H1 (cell line): ENCODE results near the gene GABRA6. TPM values are rescaled to one million over a fixed set of nuclear protein-coding genes. Genes with fewer than 3 reads are reported as not detected.

ENCODE experiments used
- CTCF ChIA-PET: fragments of 300-600 bp; sonication (Branson Sonifier 250); formaldehyde crosslinking; loops from one replicate; lab custom pipeline; 2021; ENCODE audit not compliant: partially characterized antibody; lab: Charles Lee
- POLR2A ChIA-PET: fragments of 300-600 bp; sonication (Branson Sonifier 250); formaldehyde crosslinking; loops from one replicate; lab custom pipeline; 2021; ENCODE audit warnings: inconsistent platforms; ENCODE audit not compliant: partially characterized antibody; lab: Charles Lee
- DNase-seq, 2 experiments: peaks; one replicate each; pipeline versions ENCODE4 v3.0.0 to v3.0.0-alpha.2; 2010 to 2022; ENCODE audit warnings: low spot score in 2 of 2, low read depth in 1 of 2, mixed read lengths in 1 of 2
- FAIRE-seq: peaks from 2 replicates; lab custom pipeline; 2011; peaks lifted over from hg19 to GRCh38; lab: Jason Lieb, UNC
- H2AFZ ChIP-seq: 2 replicates; pipeline ENCODE4 v1.8.1; 2012; ENCODE audit warnings: low read length, inconsistent platforms
- H2AK5ac ChIP-seq: 2 replicates; pipeline ENCODE4 v1.6.1; 2013; ENCODE audit warnings: low read depth, low read length
- H2BK120ac ChIP-seq: replicated peaks from 2 replicates; pipeline ENCODE3; 2013; ENCODE audit warnings: low read depth, low read length, inconsistent platforms
- H2BK12ac ChIP-seq: 2 replicates; pipeline ENCODE4 v1.6.1; 2013; ENCODE audit warnings: low read depth, low read length
- H2BK15ac ChIP-seq: 2 replicates; pipeline ENCODE4 v1.6.1; 2013; ENCODE audit warnings: low read length
- H2BK20ac ChIP-seq: 2 replicates; pipeline ENCODE4 v1.6.1; 2013; ENCODE audit warnings: low read length
- H2BK5ac ChIP-seq: 2 replicates; pipeline ENCODE4 v1.6.1; 2013; ENCODE audit warnings: low read depth, low read length
- H3K14ac ChIP-seq: 2 replicates; pipeline ENCODE4 v1.6.1; 2013; ENCODE audit warnings: inconsistent platforms; ENCODE audit not compliant: insufficient read length
- H3K18ac ChIP-seq: 2 replicates; pipeline ENCODE4 v1.6.1; 2013; ENCODE audit warnings: low read length; ENCODE audit errors: extremely low read depth
- H3K23ac ChIP-seq: 2 replicates; pipeline ENCODE4 v1.6.1; 2013; ENCODE audit warnings: inconsistent platforms; ENCODE audit not compliant: insufficient read length
- H3K23me2 ChIP-seq: 2 replicates; pipeline ENCODE4 v1.6.1; 2013; ENCODE audit warnings: low read depth, low read length
- H3K27ac ChIP-seq: 2 replicates; pipeline ENCODE4 v1.6.1; 2011; ENCODE audit warnings: low read depth, low read length, inconsistent platforms
- H3K27me3 ChIP-seq, 4 experiments: replicated peaks in 1 of 4; 1 replicate in 1 of 4; 2 replicates in 3 of 4; pipeline versions ENCODE4 v1.6.1 to v1.8.1; 2011 to 2013; ENCODE audit warnings: low read length in 3 of 4, mild to moderate bottlenecking in 3 of 4, inconsistent platforms in 2 of 4, mixed read lengths in 2 of 4, moderate library complexity in 1 of 4; ENCODE audit not compliant: control insufficient read depth in 3 of 4, insufficient read depth in 3 of 4; ENCODE audit errors: extremely low read depth in 1 of 4
- H3K36me3 ChIP-seq, 4 experiments: 2 replicates each; pipeline versions ENCODE4 v1.6.1 to v1.8.1; 2011 to 2013; ENCODE audit warnings: mild to moderate bottlenecking in 4 of 4, low read length in 3 of 4, moderate library complexity in 2 of 4, control low read depth in 1 of 4, inconsistent platforms in 1 of 4; ENCODE audit not compliant: insufficient read depth in 4 of 4, control insufficient read depth in 2 of 4
- H3K4ac ChIP-seq: replicated peaks from 2 replicates; pipeline ENCODE3; 2013; ENCODE audit warnings: low read length, low read depth, mixed read lengths, inconsistent platforms; ENCODE audit not compliant: insufficient read length
- H3K4me1 ChIP-seq, 4 experiments: replicated peaks in 1 of 4; 1 replicate in 1 of 4; 2 replicates in 3 of 4; pipeline versions ENCODE4 v1.6.1 to v1.8.1; 2011 to 2013; ENCODE audit warnings: low read length in 3 of 4, inconsistent platforms in 2 of 4, mixed read lengths in 1 of 4; ENCODE audit not compliant: insufficient read depth in 4 of 4, control insufficient read depth in 3 of 4
- H3K4me2 ChIP-seq, 2 experiments: 2 replicates each; pipeline versions ENCODE4 v1.6.1 to v1.8.1; 2011 to 2013; ENCODE audit warnings: low read depth in 2 of 2, low read length in 2 of 2, control low read depth in 1 of 2, inconsistent platforms in 1 of 2, mild to moderate bottlenecking in 1 of 2; ENCODE audit not compliant: insufficient read depth in 1 of 2
- H3K4me3 ChIP-seq, 4 experiments: fragments of 200-600, 300-600 bp in 1 of 4; sonication (generic), shearing (Covaris generic), sonication (Bioruptor Twin) in 1 of 4; 2 replicates each; pipeline versions ENCODE4 v1.5.1 to v1.8.1; 2011 to 2016; ENCODE audit warnings: low read length in 4 of 4, low read depth in 3 of 4, control low read depth in 2 of 4, inconsistent platforms in 2 of 4, mild to moderate bottlenecking in 2 of 4, mixed read lengths in 1 of 4, moderate library complexity in 1 of 4; ENCODE audit not compliant: insufficient read depth in 2 of 4; ENCODE audit errors: extremely low read depth in 1 of 4
- H3K56ac ChIP-seq: replicated peaks from 2 replicates; pipeline ENCODE3; 2013; ENCODE audit warnings: low read depth, mild to moderate bottlenecking, mixed read lengths, low read length, inconsistent platforms; ENCODE audit not compliant: insufficient read length
- H3K79me1 ChIP-seq: 2 replicates; pipeline ENCODE4 v1.6.1; 2013; ENCODE audit warnings: low read depth, low read length, control low read depth
- H3K79me2 ChIP-seq, 2 experiments: 2 replicates each; pipeline versions ENCODE4 v1.6.1 to v1.8.1; 2012 to 2013; ENCODE audit warnings: low read length in 2 of 2, mild to moderate bottlenecking in 2 of 2, inconsistent platforms in 1 of 2; ENCODE audit not compliant: insufficient read depth in 2 of 2, control insufficient read depth in 1 of 2
- H3K9ac ChIP-seq, 4 experiments: replicated peaks in 1 of 4; 1 replicate in 1 of 4; 2 replicates in 3 of 4; pipeline versions ENCODE4 v1.6.1 to v1.8.1; 2011 to 2013; ENCODE audit warnings: low read depth in 3 of 4, low read length in 3 of 4, control low read depth in 2 of 4, mild to moderate bottlenecking in 2 of 4, moderate library complexity in 2 of 4, inconsistent platforms in 1 of 4; ENCODE audit errors: extremely low read depth in 1 of 4
- H3K9me3 ChIP-seq, 2 experiments: 2 replicates each; pipeline versions ENCODE4 v1.6.1 to v1.8.1; 2012 to 2013; ENCODE audit warnings: mild to moderate bottlenecking in 2 of 2, moderate library complexity in 2 of 2, control low read depth in 1 of 2, inconsistent platforms in 1 of 2, low read depth in 1 of 2, low read length in 1 of 2, mixed read lengths in 1 of 2; ENCODE audit not compliant: insufficient read depth in 2 of 2
- H4K20me1 ChIP-seq, 2 experiments: replicated peaks in 1 of 2; 2 replicates each; pipeline versions ENCODE3 to v1.8.1; 2011 to 2013; ENCODE audit warnings: inconsistent platforms in 2 of 2, low read length in 2 of 2, mild to moderate bottlenecking in 1 of 2; ENCODE audit not compliant: insufficient read depth in 2 of 2, control insufficient read depth in 1 of 2
- H4K5ac ChIP-seq: 2 replicates; pipeline ENCODE4 v1.6.1; 2013; ENCODE audit warnings: low read length, low read depth, mixed read lengths, inconsistent platforms; ENCODE audit not compliant: insufficient read length
- H4K8ac ChIP-seq: 2 replicates; pipeline ENCODE4 v1.8.0; 2013; ENCODE audit warnings: mild to moderate bottlenecking, moderate library complexity, low read length, inconsistent platforms; ENCODE audit not compliant: insufficient read depth; ENCODE audit errors: extremely low read depth
- H4K91ac ChIP-seq: replicated peaks from 2 replicates; pipeline ENCODE3; 2013; ENCODE audit warnings: low read length, mixed read lengths, inconsistent platforms; ENCODE audit not compliant: insufficient read length
- JUND ChIP-seq: IDR thresholded peaks from 2 replicates; pipeline ENCODE4 v1.6.1; 2011; ENCODE audit warnings: mild to moderate bottlenecking, improper control_type of control experiment, low read length
- MAFK ChIP-seq: IDR thresholded peaks from 2 replicates; pipeline ENCODE4 v1.6.1; 2012; ENCODE audit warnings: low read depth, mild to moderate bottlenecking, improper control_type of control experiment, low read length
- WGBS, 2 experiments: shearing (Covaris generic) in 1 of 2; methylation state at CpG; one replicate each; pipeline versions ENCODE4 v1.1.6 to v1.1.7; 2013 to 2015; ENCODE audit warnings: low lambda C conversion rate in 2 of 2, mixed read lengths in 2 of 2, inconsistent platforms in 1 of 2, low coverage in 1 of 2, missing lambda C conversion rate in 1 of 2; ENCODE audit not compliant: insufficient replicate concordance in 2 of 2, insufficient coverage in 1 of 2, insufficient read length in 1 of 2; ENCODE audit errors: extremely low coverage in 1 of 2, missing lambda C conversion rate in 1 of 2; 5-methylcytosine and 5-hydroxymethylcytosine counted together
- polyA plus RNA-seq, 7 experiments: library from polyadenylated mRNA; depleted of rRNA in 3 of 7; stranded (reverse) in 5 of 7; unstranded in 2 of 7; fragments of >200 nt in 5 of 7; fragments of 200-250 nt in 2 of 7; gene quantifications; 1 replicate in 5 of 7; 2 replicates in 1 of 7; 4 replicates in 1 of 7; pipeline versions ENCODE4 v1.2.1 to v1.2.3, GENCODE V29; 2011 to 2013; ENCODE audit warnings: missing spikeins in 2 of 7, mixed read lengths in 2 of 7
- total RNA-seq: library from RNA; stranded (reverse); fragmentation: NEBNext Ultra II Directional; extraction: Animal tissue kit (Norgen Biotek cat#: 25700); gene quantifications from 2 replicates; pipeline ENCODE4 v1.2.1, GENCODE V29; 2021

Gene GABRA6
- total and polyA plus RNA-seq, 2 of the 8 experiments (the other 6 are each of a cell fraction or from before 2014, with no cell fraction given) = not detected

DNA sequence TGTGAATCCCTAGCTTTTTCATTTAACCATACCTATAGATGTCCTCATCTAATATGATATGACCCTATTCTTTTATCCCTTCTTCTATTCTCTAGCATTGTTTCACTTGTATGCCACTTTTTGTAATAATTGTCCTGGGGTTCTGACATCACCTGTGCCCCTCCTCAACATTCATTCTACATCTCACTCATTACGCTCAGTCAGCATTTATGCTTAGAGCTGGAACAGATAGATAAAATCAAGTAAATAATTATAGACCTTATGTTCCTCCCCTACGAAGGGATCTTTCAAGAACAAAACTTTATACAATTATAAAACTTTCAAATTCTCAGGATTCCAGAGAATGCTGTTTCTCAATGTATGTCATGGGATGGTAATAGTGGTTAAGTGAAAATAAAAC is 18.0 kb downstream of the GABRA6 start:
- Histone ChIP-seq H4K20me1 (no peaks in the 10 kb centered on the region), H2BK20ac (no peak overlapping the region), H2AFZ (no peak overlapping the region), H2BK5ac (no peak overlapping the region), H3K27me3 (peaks cover 0 to 1% (median 0%) of the 10 kb centered on the region in 4 experiments; a peak in 1 of 7 replicates), H3K23me2 (no peaks in the 10 kb centered on the region), H2BK12ac (no peak overlapping the region), H3K56ac (no peak overlapping the region), H3K9ac (no peak overlapping the region), H3K79me1 (no peaks in the 10 kb centered on the region), H3K9me3 (no peaks in the 10 kb centered on the region), H3K18ac (no peak overlapping the region), H3K4ac (no peak overlapping the region), H3K27ac (no peak overlapping the region), H3K79me2 (no peaks in the 10 kb centered on the region), H4K5ac (no peak overlapping the region), H2BK120ac (no peak overlapping the region), H3K36me3 (no peaks in the 10 kb centered on the region), H3K4me3 (no peak overlapping the region), H2BK15ac (no peak overlapping the region), H3K23ac (no peak overlapping the region), H3K4me2 (no peak overlapping the region), H3K4me1 (no peaks in the 10 kb centered on the region), H2AK5ac (no peak overlapping the region), H4K8ac (no peak overlapping the region), H4K91ac (no peak overlapping the region), H3K14ac (no peak overlapping the region)
- 90% methylated on average over 2 of the region's 2 CpGs; no CpG with 5 or more reads in 1 of the 2 experiments for WGBS, 2 experiments
- DNase-seq = no peak
- ChIA-PET CTCF (no interaction called here), POLR2A (no interaction called here)
- TF ChIP-seq MAFK (peak; percentile 75), JUND (no peak)
- FAIRE-seq = no peak
